HL-60 (cell line): ENCODE results near the gene FAM76B.

Source experiments
- DNase-seq, 2 experiments: peaks; one replicate each; pipeline ENCODE4 v3.0.0-alpha.2; 2010 to 2020; ENCODE audit warnings: low read depth in 1 of 2, low spot score in 1 of 2
- H3K27ac ChIP-seq: fragments of 250-450 bp; sonication (Bioruptor Pico); replicated peaks from 2 replicates; pipeline ENCODE4 v1.5.1; 2020; ENCODE audit warnings: mild to moderate bottlenecking, moderate library complexity
- H3K27me3 ChIP-seq: fragments of 250-450 bp; sonication (Bioruptor Pico); 2 replicates; pipeline ENCODE4 v1.5.1; 2021; ENCODE audit warnings: mild to moderate bottlenecking, moderate library complexity; ENCODE audit not compliant: insufficient read depth, poor library complexity, severe bottlenecking
- H3K4me3 ChIP-seq: replicated peaks from 2 replicates; pipeline ENCODE4 v1.5.1; 2011; ENCODE audit warnings: mild to moderate bottlenecking, control low read depth, low read length; ENCODE audit not compliant: insufficient read depth
- GABPA ChIP-seq: IDR thresholded peaks from 2 replicates; pipeline ENCODE4 v1.6.1; 2012; ENCODE audit warnings: low read depth
- POLR2AphosphoS5 ChIP-seq: IDR thresholded peaks from 2 replicates; pipeline ENCODE4 v1.6.1; 2012; ENCODE audit warnings: low read depth
- SPI1 ChIP-seq: IDR thresholded peaks from 2 replicates; pipeline ENCODE4 v1.6.1; 2012; ENCODE audit warnings: low read depth, mild to moderate bottlenecking, borderline replicate concordance
- TF ChIP-seq, protein P1 (sequence below): IDR thresholded peaks from one replicate; pipeline ENCODE4 v1.5.1; 2011; ENCODE audit warnings: low read length, control low read depth, inconsistent platforms; ENCODE audit not compliant: insufficient read depth
- TF ChIP-seq, protein P2 (sequence below): IDR thresholded peaks from 2 replicates; pipeline ENCODE4 v1.6.1; 2012; ENCODE audit warnings: low read depth; ENCODE audit not compliant: insufficient replicate concordance

Gene FAM76B

DNA sequence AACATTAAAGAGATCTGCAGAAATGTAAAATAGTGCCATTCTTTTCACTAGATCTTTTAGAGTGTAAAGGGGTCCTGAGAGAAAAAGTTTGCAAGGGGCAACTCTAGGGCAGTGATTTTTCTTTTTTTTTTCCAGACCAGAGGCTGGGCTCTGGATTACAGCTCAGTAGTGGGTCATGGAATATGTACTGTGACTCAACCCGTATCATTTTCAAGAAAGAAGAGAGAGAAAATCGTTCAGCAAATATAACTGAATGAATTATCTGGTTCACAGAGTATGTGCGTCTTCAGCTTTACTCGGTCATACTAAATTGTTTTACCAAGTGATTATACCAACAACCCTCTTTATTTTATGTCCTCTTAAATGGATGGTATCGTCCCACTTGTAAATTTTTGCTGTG is 4.5 kb upstream of the FAM76B start:
- no peak overlapping the region for H3K27ac ChIP-seq
- DNase-seq: no peak
- TF ChIP-seq, protein P1, sequence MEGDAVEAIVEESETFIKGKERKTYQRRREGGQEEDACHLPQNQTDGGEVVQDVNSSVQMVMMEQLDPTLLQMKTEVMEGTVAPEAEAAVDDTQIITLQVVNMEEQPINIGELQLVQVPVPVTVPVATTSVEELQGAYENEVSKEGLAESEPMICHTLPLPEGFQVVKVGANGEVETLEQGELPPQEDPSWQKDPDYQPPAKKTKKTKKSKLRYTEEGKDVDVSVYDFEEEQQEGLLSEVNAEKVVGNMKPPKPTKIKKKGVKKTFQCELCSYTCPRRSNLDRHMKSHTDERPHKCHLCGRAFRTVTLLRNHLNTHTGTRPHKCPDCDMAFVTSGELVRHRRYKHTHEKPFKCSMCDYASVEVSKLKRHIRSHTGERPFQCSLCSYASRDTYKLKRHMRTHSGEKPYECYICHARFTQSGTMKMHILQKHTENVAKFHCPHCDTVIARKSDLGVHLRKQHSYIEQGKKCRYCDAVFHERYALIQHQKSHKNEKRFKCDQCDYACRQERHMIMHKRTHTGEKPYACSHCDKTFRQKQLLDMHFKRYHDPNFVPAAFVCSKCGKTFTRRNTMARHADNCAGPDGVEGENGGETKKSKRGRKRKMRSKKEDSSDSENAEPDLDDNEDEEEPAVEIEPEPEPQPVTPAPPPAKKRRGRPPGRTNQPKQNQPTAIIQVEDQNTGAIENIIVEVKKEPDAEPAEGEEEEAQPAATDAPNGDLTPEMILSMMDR: no peak
- TF ChIP-seq POLR2AphosphoS5 (no peak), GABPA (no peak), SPI1 (no peak)
- TF ChIP-seq, protein P2, sequence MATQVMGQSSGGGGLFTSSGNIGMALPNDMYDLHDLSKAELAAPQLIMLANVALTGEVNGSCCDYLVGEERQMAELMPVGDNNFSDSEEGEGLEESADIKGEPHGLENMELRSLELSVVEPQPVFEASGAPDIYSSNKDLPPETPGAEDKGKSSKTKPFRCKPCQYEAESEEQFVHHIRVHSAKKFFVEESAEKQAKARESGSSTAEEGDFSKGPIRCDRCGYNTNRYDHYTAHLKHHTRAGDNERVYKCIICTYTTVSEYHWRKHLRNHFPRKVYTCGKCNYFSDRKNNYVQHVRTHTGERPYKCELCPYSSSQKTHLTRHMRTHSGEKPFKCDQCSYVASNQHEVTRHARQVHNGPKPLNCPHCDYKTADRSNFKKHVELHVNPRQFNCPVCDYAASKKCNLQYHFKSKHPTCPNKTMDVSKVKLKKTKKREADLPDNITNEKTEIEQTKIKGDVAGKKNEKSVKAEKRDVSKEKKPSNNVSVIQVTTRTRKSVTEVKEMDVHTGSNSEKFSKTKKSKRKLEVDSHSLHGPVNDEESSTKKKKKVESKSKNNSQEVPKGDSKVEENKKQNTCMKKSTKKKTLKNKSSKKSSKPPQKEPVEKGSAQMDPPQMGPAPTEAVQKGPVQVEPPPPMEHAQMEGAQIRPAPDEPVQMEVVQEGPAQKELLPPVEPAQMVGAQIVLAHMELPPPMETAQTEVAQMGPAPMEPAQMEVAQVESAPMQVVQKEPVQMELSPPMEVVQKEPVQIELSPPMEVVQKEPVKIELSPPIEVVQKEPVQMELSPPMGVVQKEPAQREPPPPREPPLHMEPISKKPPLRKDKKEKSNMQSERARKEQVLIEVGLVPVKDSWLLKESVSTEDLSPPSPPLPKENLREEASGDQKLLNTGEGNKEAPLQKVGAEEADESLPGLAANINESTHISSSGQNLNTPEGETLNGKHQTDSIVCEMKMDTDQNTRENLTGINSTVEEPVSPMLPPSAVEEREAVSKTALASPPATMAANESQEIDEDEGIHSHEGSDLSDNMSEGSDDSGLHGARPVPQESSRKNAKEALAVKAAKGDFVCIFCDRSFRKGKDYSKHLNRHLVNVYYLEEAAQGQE: no peak
- no peak overlapping the region for H3K4me3 ChIP-seq
- H3K27me3 ChIP-seq: no peaks in the 10 kb centered on the region

DNA sequence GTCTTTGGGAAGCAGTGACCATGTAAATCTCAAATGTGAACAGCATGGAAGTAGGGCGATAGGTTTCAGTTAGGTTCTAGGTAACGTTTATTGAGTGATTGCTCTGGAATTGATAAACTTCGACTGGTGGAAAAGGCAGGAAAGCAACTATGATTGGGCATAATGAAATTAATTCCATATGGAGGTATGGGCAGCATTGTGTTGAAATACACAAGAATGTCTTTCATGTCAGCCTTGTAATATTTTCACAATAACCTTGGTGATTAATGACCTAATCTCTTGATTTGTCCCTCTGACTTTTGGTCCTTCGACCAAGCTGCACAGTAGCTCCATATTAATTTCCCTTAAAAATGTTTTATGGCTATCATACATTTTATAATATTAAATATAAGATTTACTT is 3.5 kb upstream of the FAM76B start:
- H3K4me3 ChIP-seq: no peak overlapping the region
- no peaks in the 10 kb centered on the region for H3K27me3 ChIP-seq
- no peak for DNase-seq
- TF ChIP-seq, protein P1: no peak
- TF ChIP-seq SPI1 (no peak), GABPA (no peak), POLR2AphosphoS5 (no peak)
- TF ChIP-seq, protein P2: no peak
- H3K27ac ChIP-seq: no peak overlapping the region

DNA sequence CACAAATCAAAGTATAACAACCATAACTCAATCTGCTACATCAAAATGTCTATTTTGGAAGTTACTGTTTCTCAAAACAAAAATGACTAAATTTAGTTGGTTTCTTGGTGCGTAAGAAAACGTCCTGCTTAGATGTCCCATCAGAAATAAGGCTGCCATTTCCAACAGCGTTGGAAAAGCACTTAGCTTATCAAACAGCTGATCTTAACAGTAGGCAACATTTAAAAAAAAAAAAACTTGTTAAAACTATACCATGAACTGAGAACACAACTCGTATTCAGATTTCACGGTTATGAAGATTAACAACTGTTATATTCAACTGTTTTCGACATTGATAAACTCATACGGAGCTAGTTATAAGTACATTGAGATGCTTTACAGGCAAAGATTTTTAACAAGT is 3.1 kb upstream of the FAM76B start:
- H3K27me3 ChIP-seq: no peaks in the 10 kb centered on the region
- TF ChIP-seq GABPA: no peak
- no peak for TF ChIP-seq SPI1
- TF ChIP-seq POLR2AphosphoS5: no peak
- TF ChIP-seq, protein P2: no peak
- TF ChIP-seq, protein P1: no peak
- H3K27ac ChIP-seq: no peak overlapping the region
- no peak for DNase-seq
- no peak overlapping the region for H3K4me3 ChIP-seq
